K562 (cell line): ENCODE data around the gene VENTX. TPM values are rescaled to one million over a fixed set of nuclear protein-coding genes. Genes with fewer than 3 reads are reported as not detected.
A peak's percentile ranks its signal among the peaks of the same experiment; 100 is the strongest.

Experiments used
- CBX2 ChIP-seq: fragments of 200-600 bp; sonication (generic); IDR thresholded peaks from one replicate; pipeline ENCODE4 v1.6.1; 2012; ENCODE audit warnings: mild to moderate bottlenecking, low read length, inconsistent platforms; ENCODE audit not compliant: insufficient read depth, poor library complexity, severe bottlenecking
- CHCHD3 ChIP-seq: fragments of 250-450 bp; sonication (Bioruptor Pico); IDR thresholded peaks from 2 replicates; pipeline ENCODE4 v2.1.2; 2022; ENCODE audit warnings: mild to moderate bottlenecking
- GABPA ChIP-seq: fragments of 200-800 bp; sonication (Bioruptor generic); conservative IDR thresholded peaks from 2 replicates; pipeline ENCODE4 v1.6.1; 2016; ENCODE audit warnings: low read depth, missing genetic modification characterization, missing compliant biosample characterization
- LARP7 ChIP-seq: fragments of 450-650 bp; IDR thresholded peaks from 2 replicates; pipeline ENCODE4 v1.6.1; 2016
- MAZ ChIP-seq, 2 experiments: fragments of 450-650 bp in 1 of 2; sonication (generic) in 1 of 2; formaldehyde crosslinking; IDR thresholded peaks in 1 of 2; conservative IDR thresholded peaks in 1 of 2; 2 replicates each; pipeline versions ENCODE4 v1.4.0 to v1.5.0; 2020; ENCODE audit warnings: mild to moderate bottlenecking in 1 of 2, missing genetic modification reagents in 1 of 2
- MBD2 ChIP-seq: sonication (generic); IDR thresholded peaks from 2 replicates; pipeline ENCODE4 v1.6.1; 2016; ENCODE audit warnings: low read depth, borderline replicate concordance
- MCM5 ChIP-seq: fragments of 450-650 bp; IDR thresholded peaks from 2 replicates; pipeline ENCODE4 v1.6.1; 2016; ENCODE audit warnings: low read depth
- OTX1 ChIP-seq: fragments of 450-650 bp; formaldehyde crosslinking; IDR thresholded peaks from 2 replicates; pipeline ENCODE4 v1.4.0; 2022; ENCODE audit warnings: mild to moderate bottlenecking
- RBBP5 ChIP-seq: fragments of 200-600 bp; sonication (generic); IDR thresholded peaks from 2 replicates; pipeline ENCODE4 v1.6.1; 2012; ENCODE audit warnings: borderline replicate concordance, mild to moderate bottlenecking, low read length, control low read depth, inconsistent platforms; ENCODE audit not compliant: insufficient read depth, poor library complexity, severe bottlenecking
- RBM25 ChIP-seq: fragments of 200-400 bp; formaldehyde crosslinking; IDR thresholded peaks from 2 replicates; pipeline ENCODE4 v1.6.1; 2018; ENCODE audit warnings: low read length, low read depth, moderate library complexity; ENCODE audit not compliant: severe bottlenecking
- SMARCE1 ChIP-seq: fragments of 450-650 bp; IDR thresholded peaks from 2 replicates; pipeline ENCODE4 v1.7.1; 2016; ENCODE audit warnings: mild to moderate bottlenecking
- SNIP1 ChIP-seq: fragments of 450-650 bp; IDR thresholded peaks from 2 replicates; pipeline ENCODE4 v1.7.1; 2017; ENCODE audit warnings: low read depth, mild to moderate bottlenecking
- SUPT5H ChIP-seq: fragments of 450-650 bp; IDR thresholded peaks from 2 replicates; pipeline ENCODE4 v1.6.1; 2016
- TAF7 ChIP-seq: fragments of 450-650 bp; IDR thresholded peaks from 2 replicates; pipeline ENCODE4 v1.6.1; 2016; ENCODE audit warnings: missing genetic modification characterization, missing compliant biosample characterization
- THRAP3 ChIP-seq: fragments of 450-650 bp; IDR thresholded peaks from 2 replicates; pipeline ENCODE4 v1.6.1; 2016; ENCODE audit warnings: mild to moderate bottlenecking, inconsistent platforms, borderline replicate concordance
- polyA plus RNA-seq, 8 experiments: library from polyadenylated mRNA; depleted of rRNA in 4 of 8; stranded (reverse) in 5 of 8; unstranded in 3 of 8; fragments of >200 nt; fragmentation: Nextera tagmentation in 2 of 8; fragmentation: Illumina TruSeq in 1 of 8; extraction: Ambion mirVana in 2 of 8; extraction: Trizol in 1 of 8; gene quantifications; 2 replicates each; pipeline versions ENCODE4 v1.2.1 to v1.2.3, GENCODE V29; 2011 to 2014; ENCODE audit warnings: inconsistent platforms in 1 of 8, missing spikeins in 1 of 8
- total RNA-seq, 7 experiments: library from RNA; depleted of rRNA in 6 of 7; stranded (reverse); fragments of >200 nt in 6 of 7; fragmentation: Illumina TruSeq in 2 of 7; extraction: Trizol in 2 of 7; gene quantifications; 2 replicates each; pipeline versions ENCODE4 v1.2.1 to v1.2.3, GENCODE V29; 2011 to 2021; ENCODE audit warnings: low replicate concordance in 1 of 7
- TF ChIP-seq, protein P1 (sequence below): fragments of 250-450 bp; sonication (Bioruptor Pico); IDR thresholded peaks from 2 replicates; pipeline ENCODE4 v1.5.0; 2021; ENCODE audit warnings: mild to moderate bottlenecking, moderate library complexity
- TF ChIP-seq, protein P2 (sequence below): fragments of 450-650 bp; IDR thresholded peaks from 2 replicates; pipeline ENCODE4 v1.7.0; 2016; ENCODE audit warnings: borderline replicate concordance
- TF ChIP-seq, protein P3 (sequence below): sonication (generic); formaldehyde crosslinking; IDR thresholded peaks from 2 replicates; pipeline ENCODE4 v1.8.1; 2022; ENCODE audit warnings: missing genetic modification reagents
- TF ChIP-seq, protein P4 (sequence below): fragments of 250-450 bp; sonication (Bioruptor Pico); IDR thresholded peaks from 2 replicates; pipeline ENCODE4 v1.8.0; 2022; ENCODE audit warnings: moderate library complexity, mild to moderate bottlenecking, inconsistent platforms

The VENTX gene
- total and polyA plus RNA-seq, 9 of the 15 experiments (the other 6 are each of a cell fraction or from before 2014, with no cell fraction given), result 0.07 to 0.70 (median 0.20) TPM; not detected in 1

DNA sequence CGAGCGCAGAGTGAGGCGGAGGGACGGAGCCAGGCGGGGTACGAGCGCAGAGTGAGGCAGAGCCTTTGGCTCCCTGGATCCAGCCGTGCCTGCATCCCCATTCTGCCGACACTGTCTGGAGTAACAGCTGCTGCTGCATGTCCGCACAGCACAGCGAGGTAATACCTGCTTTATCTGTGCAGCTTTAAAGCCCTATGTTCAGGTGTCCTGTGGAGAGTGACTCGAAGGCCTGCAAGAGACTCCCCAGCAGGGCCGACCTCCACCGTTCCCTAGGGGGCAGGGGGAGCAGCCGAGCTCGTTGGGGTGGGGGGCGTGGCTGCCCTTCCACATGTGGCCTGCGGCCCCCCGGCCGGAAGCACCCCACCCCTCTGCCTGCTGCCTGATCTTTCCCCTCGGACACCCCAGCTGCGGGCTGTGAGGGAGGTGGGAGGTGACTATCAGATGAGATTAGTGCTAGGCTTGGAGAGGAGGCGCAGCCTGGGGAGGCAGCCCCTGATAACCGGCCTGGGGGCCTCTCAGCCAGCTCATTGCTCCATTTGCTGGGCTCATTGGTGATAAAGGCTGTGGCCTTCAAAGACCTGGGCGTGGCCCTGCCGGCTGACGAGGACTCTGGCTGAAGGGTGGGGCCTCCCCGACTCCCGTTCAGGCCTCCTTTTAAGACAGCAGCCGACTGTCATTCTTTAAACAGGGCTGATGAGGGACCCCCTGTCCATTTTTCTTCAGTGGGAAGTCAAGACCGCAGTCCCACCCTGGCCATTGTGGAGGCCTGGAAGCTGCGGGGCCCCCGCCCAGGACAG is 8.0 kb downstream of the VENTX start (continued):
- TF ChIP-seq, protein P1, sequence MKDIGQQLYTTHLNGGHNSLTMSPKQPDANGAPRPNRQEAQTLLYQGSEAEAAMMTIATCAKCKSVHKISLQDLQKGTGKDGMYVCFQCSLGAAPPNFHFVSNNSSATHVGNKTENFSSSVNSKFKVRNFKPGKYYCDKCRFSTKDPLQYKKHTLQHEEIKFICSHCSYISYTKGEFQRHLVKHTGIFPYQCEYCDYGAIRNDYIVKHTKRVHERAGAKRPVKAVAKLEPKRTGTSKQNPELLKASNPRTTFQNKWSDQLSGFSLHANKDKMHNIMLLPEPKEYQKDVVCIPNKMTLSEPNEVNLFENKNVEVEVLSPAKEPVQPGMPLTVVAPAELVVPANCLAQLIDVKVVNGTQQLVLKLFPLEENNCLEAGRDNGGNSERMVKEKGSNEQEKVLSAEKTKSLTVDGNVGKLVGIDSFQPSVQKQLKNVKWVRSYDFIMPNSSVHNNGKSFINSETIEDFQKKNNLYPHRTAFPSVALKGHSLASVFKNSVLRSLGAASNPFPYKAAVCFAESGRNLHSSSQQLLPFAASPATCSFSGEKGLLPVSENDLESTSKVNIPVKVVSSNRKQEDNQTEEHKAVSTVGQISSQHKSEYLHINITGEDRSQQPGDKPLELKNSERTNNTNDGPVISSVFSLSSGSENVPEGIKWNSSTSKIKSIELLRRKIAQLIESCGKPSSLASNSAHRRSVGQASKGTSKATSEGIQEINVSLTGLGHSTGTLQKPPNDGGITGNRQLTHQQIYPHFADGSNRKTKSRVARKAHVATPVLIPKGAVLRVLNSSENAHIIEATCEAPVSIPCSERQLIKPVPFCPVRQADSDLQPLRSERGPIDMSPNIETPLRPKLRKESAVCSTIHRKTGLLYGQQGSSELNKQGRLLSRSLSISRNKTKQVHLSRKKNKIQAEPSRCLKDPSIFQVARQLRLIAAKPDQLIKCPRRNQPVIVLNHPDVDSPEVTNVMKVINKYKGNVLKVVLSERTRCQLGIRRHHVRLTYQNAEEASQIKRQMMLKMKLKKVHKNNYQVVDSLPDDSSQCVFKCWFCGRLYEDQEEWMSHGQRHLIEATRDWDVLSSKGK (CRISPR knock-in tag), result no peak
- TF ChIP-seq RBM25, result no peak
- TF ChIP-seq MBD2, result no peak; the same call in 1 of the 2 replicates
- TF ChIP-seq, protein P2, sequence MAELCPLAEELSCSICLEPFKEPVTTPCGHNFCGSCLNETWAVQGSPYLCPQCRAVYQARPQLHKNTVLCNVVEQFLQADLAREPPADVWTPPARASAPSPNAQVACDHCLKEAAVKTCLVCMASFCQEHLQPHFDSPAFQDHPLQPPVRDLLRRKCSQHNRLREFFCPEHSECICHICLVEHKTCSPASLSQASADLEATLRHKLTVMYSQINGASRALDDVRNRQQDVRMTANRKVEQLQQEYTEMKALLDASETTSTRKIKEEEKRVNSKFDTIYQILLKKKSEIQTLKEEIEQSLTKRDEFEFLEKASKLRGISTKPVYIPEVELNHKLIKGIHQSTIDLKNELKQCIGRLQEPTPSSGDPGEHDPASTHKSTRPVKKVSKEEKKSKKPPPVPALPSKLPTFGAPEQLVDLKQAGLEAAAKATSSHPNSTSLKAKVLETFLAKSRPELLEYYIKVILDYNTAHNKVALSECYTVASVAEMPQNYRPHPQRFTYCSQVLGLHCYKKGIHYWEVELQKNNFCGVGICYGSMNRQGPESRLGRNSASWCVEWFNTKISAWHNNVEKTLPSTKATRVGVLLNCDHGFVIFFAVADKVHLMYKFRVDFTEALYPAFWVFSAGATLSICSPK, result no peak
- no peak for TF ChIP-seq SNIP1
- peak; percentile 55 for TF ChIP-seq RBBP5
- no peak for TF ChIP-seq MCM5
- TF ChIP-seq THRAP3, result no peak
- peak; percentile 78 for TF ChIP-seq SMARCE1
- TF ChIP-seq CBX2, result no peak
- no peak for TF ChIP-seq LARP7
- peak; percentile 69 for TF ChIP-seq GABPA (tag)
- peak; percentile 83 to 85 for TF ChIP-seq MAZ (CRISPR knock-in tag; conservative IDR thresholded peaks at IDR 0.05 in 1 of 2, IDR thresholded peaks at IDR 0.05 in 1 of 2)
- peak; percentile 32; the same call in 1 of the 2 replicates for TF ChIP-seq SUPT5H
- TF ChIP-seq TAF7 (tag), result no peak
- no peak for TF ChIP-seq OTX1
- TF ChIP-seq, protein P3, sequence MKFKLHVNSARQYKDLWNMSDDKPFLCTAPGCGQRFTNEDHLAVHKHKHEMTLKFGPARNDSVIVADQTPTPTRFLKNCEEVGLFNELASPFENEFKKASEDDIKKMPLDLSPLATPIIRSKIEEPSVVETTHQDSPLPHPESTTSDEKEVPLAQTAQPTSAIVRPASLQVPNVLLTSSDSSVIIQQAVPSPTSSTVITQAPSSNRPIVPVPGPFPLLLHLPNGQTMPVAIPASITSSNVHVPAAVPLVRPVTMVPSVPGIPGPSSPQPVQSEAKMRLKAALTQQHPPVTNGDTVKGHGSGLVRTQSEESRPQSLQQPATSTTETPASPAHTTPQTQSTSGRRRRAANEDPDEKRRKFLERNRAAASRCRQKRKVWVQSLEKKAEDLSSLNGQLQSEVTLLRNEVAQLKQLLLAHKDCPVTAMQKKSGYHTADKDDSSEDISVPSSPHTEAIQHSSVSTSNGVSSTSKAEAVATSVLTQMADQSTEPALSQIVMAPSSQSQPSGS, result no peak
- TF ChIP-seq, protein P4, sequence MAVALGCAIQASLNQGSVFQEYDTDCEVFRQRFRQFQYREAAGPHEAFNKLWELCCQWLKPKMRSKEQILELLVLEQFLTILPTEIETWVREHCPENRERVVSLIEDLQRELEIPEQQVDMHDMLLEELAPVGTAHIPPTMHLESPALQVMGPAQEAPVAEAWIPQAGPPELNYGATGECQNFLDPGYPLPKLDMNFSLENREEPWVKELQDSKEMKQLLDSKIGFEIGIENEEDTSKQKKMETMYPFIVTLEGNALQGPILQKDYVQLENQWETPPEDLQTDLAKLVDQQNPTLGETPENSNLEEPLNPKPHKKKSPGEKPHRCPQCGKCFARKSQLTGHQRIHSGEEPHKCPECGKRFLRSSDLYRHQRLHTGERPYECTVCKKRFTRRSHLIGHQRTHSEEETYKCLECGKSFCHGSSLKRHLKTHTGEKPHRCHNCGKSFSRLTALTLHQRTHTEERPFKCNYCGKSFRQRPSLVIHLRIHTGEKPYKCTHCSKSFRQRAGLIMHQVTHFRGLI (CRISPR knock-in tag), result no peak
- no peak for TF ChIP-seq CHCHD3 (CRISPR knock-in tag)
